ENCODE data around the gene RFX1.
"Not testable (repeated sequence)": the region's sequence is repeated elsewhere in the genome, so short reads cannot be mapped to it uniquely, and the experiment has no call there.

RFX1 gene

GRCh38 chr19:14006085-14006765, at the start of gene RFX1:
TSS of gene RFX1 (minus strand) at chr19:14006320. CDS start at chr19:13993843, 12,477 bp downstream.
- DNase-seq (ENCODE audit: low read depth, low spot score): peak; percentile 100

DNA sequence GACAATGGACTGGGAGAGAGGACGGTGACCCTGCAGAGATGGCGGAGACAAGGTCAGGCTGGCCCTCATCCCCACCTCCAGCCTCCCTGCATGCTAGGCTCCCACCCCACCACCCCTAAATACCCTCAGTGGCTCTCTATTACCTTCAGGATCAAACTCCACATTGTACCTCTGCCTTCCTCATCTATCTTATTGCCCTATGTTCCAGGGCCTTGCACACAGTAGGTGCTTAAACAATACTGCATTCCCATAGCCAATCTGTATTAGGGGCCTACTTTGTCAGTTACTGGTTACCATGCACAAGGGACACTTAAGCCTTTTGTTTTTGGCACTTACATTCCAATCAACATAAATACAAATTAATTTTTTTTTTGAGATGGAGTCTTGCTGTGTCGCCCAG, 49.3 kb upstream of the RFX1 start:
- DNase-seq (ENCODE audit: low read depth, low spot score): no peak

- DNase-seq (ENCODE audit: low read depth, low spot score): no peak
Measured at GRCh38 chr19:14054721-14055120, 48.6 kb upstream of the RFX1 start.

DNA sequence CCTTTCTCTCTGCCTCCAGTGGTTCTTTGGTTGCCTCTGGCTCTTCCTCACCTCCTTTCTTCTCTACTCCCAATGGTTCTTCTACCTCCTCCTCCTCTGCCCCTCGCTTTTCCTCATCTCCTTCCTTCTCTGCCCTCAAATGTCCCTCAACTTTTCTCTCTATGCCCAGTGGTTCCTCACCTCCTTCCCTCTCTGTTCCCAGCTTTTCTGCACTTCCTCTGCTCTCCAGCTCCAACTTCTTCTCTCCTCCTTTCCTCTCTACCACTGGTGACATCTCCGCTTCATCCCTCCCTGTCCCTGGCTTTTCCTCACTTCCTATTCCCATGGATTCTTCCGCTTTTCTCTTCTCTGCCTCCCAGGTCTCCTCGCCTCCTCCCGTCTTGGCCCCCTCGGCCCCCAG, 48.0 kb upstream of the RFX1 start:
- no peak for DNase-seq (ENCODE audit: low read depth, low spot score)

DNA sequence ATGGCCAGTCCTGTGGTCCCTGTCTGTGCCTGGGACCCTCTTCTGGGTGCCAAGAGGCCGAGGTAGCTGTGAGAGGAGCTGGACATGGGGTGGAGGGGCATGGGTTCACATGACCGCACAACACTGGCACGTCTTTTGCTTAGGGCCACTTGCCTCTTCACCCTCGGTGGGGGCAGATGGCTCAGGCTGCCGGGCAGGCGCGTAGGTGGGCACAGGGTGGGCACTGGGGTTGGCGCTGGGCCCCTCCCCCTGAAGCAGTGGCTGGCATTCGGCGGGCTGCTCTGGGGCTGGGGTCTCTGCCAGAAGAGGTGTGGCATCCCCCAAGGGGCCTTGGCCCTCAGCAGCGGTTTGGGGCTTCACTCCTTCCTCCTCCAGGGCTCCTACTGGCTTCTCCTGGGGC, 47.4 kb upstream of the RFX1 start:
- DNase-seq (ENCODE audit: low read depth, low spot score): no peak

GRCh38 chr19:14053032-14053431, 46.9 kb upstream of the RFX1 start:
- no peak for DNase-seq (ENCODE audit: low read depth, low spot score)

DNA sequence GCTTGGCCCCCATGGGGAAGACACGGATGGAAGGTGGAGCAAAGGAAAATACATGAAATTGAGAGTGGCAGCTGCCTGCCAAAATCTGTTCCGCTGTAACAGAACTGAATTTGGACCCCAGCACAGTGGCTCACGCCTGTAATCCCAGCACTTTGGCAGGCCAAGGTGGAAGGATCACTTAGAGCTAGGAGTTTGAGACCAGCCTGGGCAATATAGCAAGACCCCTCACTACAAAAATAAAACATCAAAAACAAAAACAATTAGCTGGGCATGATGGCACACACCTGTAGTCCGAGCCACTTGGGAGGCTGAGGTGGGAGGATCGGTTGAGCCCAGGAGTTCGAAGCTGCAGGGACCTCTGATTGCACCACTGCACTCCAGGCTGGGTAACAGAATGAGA, 46.4 kb upstream of the RFX1 start:
- no peak for DNase-seq (ENCODE audit: low read depth, low spot score)

GRCh38 chr19:14051980-14052379, 45.9 kb upstream of the RFX1 start:
- DNase-seq (ENCODE audit: low read depth, low spot score): no peak

DNA sequence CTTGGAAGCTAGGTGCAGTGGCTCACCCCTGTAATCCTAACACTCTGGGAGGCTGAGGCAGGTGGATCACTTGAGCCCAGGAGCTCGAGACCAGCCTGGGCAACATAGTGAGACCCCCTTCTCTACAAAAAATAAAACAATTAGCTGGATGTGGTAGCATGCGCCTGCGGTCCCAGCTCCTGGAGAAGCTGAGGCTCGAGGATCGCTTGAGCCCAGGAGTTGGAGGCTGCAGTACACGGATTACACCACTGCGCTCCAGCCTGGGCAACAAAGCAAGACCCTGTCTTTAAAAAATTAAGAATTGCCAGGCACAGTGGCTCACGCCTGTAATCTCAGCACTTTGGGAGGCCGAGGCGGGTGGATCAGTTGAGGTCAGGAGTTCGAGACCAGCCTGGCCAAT, 44.8 kb upstream of the RFX1 start:
- DNase-seq (ENCODE audit: low read depth, low spot score): not testable (repeated sequence)

DNA sequence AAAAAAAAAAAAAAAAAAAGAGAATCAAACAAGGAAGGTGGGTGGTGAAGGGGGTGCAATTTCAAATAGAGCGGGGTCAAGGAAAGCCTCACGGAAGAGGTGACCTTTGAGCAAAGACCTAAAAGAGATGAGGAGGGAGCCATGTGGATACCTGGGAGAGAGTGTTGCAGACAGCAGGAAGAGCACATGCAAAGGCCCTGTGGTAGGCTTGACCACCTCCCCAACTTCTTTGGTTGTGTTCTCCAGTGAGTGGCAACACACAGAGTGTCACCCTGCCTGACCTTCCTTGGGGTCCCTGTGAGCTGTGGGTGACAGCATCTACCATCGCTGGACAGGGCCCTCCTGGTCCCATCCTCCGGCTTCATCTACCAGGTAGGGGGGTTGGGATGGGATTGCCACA, 44.4 kb upstream of the RFX1 start:
- DNase-seq (ENCODE audit: low read depth, low spot score): no peak

DNA sequence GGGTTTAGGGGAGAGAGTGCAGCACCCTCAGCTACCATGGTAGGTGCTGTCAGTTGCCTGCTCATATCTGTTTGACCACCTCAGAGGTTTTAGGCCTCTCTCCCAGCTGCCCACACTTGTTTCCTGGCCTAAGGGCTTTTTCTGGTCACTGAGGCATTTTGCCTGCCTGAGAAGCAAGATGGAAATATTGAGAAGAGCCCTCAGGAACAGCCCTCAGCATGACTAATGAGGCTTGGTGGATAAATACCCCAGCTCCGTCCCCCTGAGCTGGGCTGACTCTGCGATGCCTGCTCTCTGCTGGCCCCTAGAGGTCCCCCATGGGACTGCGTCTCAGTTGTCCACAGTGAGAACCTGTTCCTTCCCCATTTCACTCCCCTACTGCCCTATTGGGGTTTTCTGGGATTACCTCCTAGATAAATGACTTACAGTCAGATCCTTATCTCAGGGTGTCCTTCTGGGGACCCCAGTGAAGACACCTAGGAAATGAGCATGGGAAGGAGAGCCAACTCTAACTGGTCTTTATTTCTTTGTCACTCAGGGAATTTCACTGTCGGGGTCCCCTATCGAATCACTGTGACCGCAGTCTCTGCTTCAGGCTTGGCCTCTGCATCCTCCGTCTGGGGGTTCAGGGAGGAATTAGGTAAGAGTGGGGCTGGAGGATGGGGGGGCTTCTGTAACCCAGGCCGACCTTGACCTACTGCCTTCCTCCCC, 42.5 kb upstream of the RFX1 start:
- no peak for DNase-seq (ENCODE audit: low read depth, low spot score)

DNA sequence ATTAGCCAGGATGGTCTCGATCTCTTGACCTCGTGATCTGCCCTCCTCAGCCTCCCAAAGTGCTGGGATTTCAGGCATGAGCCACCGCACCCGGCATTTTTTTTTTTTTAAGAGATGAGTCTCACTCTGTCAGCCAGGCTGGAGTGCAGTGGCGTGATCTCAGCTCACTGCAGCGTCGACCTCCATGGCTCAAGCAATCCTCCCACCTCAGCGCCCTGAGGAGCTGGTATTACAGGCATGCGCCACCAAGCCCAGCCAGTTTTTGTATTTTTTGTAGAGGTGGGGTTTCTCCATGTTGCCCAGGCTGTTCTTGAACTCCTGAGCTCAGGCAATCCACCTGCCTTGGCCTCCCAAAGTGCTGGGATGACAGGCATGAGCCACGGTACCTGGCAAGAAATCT, 41.7 kb upstream of the RFX1 start:
- not testable (repeated sequence) for DNase-seq (ENCODE audit: low read depth, low spot score)

DNA sequence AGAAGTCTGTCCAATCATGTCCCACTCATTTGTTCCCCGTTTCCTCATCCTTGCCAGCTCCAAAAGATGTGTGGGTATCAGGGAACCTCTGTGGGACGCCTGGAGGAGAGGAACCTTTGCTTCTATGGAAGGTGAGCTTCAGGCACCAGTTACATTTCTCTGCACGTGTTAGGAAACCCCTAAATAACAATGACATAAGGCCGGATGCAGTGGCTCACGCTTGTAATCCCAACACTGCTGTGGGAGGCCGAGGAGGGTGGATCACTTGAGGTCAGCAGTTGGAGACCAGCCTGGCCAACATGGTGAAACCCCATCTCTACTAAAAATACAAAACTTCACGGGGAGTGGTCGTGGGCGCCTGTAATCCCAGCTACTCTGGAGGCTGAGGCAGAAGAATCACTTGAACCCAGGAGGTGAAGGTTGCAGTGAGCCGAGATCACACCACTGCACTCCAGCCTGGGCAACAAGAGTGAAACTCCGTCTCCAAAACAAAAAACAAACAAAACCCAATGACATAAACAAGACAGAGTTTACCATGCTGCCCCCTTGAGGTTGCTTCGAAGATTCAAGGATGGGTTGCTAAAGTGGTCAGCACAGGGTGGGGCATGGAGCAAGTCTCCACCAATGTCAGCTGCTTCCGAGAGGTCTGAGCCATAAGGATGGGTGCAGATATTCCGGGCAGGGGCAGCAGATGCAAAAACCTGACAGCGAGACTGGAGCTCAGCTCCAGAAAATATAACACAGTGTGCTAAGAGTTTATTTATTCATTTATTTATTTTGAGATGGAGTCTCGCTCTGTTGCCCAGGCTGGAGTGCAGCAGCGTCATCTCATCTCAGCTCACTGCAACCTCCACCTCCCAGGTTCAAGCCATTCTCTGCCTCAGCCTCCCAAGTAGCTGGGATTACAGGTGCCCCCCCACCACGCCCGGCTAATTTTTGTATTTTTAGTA, 36.8 kb upstream of the RFX1 start:
- DNase-seq (ENCODE audit: low read depth, low spot score): not testable (repeated sequence)

- DNase-seq (ENCODE audit: low read depth, low spot score): no peak
Measured at GRCh38 chr19:14039181-14039580, 33.1 kb upstream of the RFX1 start.

DNA sequence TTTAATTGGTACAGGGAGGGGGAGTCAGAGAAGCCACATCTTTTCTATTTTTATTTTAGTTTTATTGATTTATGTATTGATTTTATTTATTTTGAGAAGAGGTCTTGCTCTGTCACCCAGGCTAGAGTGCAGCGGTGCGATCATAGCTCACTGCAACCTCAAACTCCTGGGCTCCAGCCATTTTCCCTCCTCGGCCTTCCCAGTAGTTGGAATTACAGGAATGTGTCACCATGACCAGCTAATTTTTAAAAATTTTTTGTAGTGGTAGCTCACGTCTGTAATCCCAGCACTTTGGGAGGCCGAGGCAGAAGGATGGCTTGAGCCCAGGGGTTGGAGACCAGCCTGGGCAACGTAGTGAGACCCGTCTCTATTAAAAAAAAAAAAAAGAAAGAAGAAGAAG, 29.6 kb upstream of the RFX1 start:
- no peak for DNase-seq (ENCODE audit: low read depth, low spot score)

- DNase-seq (ENCODE audit: low read depth, low spot score): not testable (repeated sequence)
Measured at GRCh38 chr19:14035159-14035558, 29.0 kb upstream of the RFX1 start.

GRCh38 chr19:14033946-14034345, 27.8 kb upstream of the RFX1 start:
- no peak for DNase-seq (ENCODE audit: low read depth, low spot score)

GRCh38 chr19:14031719-14032480, 25.8 kb upstream of the RFX1 start, which contains the start of gene IL27RA:
TSS of gene IL27RA (plus strand) at chr19:14031762. CDS start at chr19:14031873, 111 bp downstream.
- no peak for DNase-seq (ENCODE audit: low read depth, low spot score)

- DNase-seq (ENCODE audit: low read depth, low spot score): no peak
Measured at GRCh38 chr19:14030997-14031718, 25.0 kb upstream of the RFX1 start.

DNA sequence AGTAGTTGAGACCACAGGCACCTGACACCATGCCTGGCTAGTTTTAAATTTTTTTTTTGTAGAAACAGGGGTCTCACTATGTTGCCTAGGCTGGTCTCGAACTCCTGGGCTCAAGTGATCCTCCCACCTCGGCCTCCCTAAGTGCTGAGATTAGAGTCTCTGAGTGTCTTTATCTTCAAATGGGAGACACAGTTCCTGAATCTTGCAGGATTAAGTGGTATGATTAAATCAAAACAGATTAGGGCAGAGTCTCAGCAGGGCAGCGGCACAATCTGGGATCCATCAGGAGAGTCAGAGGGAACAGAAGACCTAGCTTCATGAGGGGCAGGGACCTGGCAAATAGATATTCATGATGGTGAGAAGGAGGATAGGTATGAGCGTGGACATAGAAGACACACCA, 22.8 kb upstream of the RFX1 start:
- DNase-seq (ENCODE audit: low read depth, low spot score): no peak

Data from brain pericyte (primary cell).